OCI-LY1 (cell line): ENCODE results near the gene SHKBP1.
"Not testable (repeated sequence)": the region's sequence is repeated elsewhere in the genome, so short reads cannot be mapped to it uniquely, and the experiment has no call there.

Experiments used
- H2AFZ ChIP-seq: fragments of 200-600 bp; sonication (generic), shearing (Covaris generic); 2 replicates; pipeline ENCODE4 v1.6.0; 2014; ENCODE audit warnings: antibody characterized with exemption, mild to moderate bottlenecking, low read length
- H3F3A ChIP-seq: fragments of 200-600 bp; sonication (generic), shearing (Covaris generic); 2 replicates; pipeline ENCODE4 v1.6.0; 2014; ENCODE audit warnings: mild to moderate bottlenecking, antibody characterized with exemption, low read length, moderate library complexity; ENCODE audit not compliant: insufficient read depth
- H3K27ac ChIP-seq: fragments of 200-600 bp; sonication (generic); 2 replicates; pipeline ENCODE4 v1.5.1; 2014; ENCODE audit warnings: low read length, mixed run types, mild to moderate bottlenecking, low read depth; ENCODE audit not compliant: poor library complexity, severe bottlenecking
- H3K27me3 ChIP-seq: fragments of 200-600 bp; sonication (generic); 2 replicates; pipeline ENCODE4 v1.6.0; 2014; ENCODE audit warnings: antibody characterized with exemption, mild to moderate bottlenecking, low read length, moderate library complexity; ENCODE audit not compliant: insufficient read depth
- H3K36me3 ChIP-seq: fragments of 200-600 bp; sonication (generic); 2 replicates; pipeline ENCODE4 v1.6.1; 2014; ENCODE audit warnings: mild to moderate bottlenecking, antibody characterized with exemption, low read length, moderate library complexity, mixed read lengths; ENCODE audit not compliant: insufficient read depth
- H3K4me1 ChIP-seq: fragments of 200-600 bp; sonication (generic); 2 replicates; pipeline ENCODE4 v1.5.1; 2014; ENCODE audit warnings: mild to moderate bottlenecking, low read length, moderate library complexity; ENCODE audit not compliant: insufficient read depth, severe bottlenecking
- H3K4me2 ChIP-seq: fragments of 200-600 bp; sonication (generic), shearing (Covaris generic); 2 replicates; pipeline ENCODE4 v1.6.1; 2014; ENCODE audit warnings: low read length
- H3K4me3 ChIP-seq: fragments of 200-600 bp; sonication (generic); 2 replicates; pipeline ENCODE4 v1.5.1; 2014; ENCODE audit warnings: low read length, low read depth, mild to moderate bottlenecking, mixed read lengths; ENCODE audit not compliant: poor library complexity, severe bottlenecking
- H3K79me2 ChIP-seq: fragments of 200-600 bp; shearing (Covaris generic); 2 replicates; pipeline ENCODE4 v1.6.1; 2016; ENCODE audit warnings: mixed run types, low read length, mixed read lengths; ENCODE audit not compliant: insufficient read depth
- H3K9ac ChIP-seq: fragments of 200-600 bp; sonication (generic), shearing (Covaris generic); 2 replicates; pipeline ENCODE4 v1.6.1; 2014; ENCODE audit warnings: mild to moderate bottlenecking, low read length, mixed read lengths
- H3K9me2 ChIP-seq: fragments of 200-600 bp; sonication (generic), shearing (Covaris generic); 2 replicates; pipeline ENCODE4 v1.6.1; 2014; ENCODE audit warnings: low read depth, mild to moderate bottlenecking, low read length, mixed read lengths
- H3K9me3 ChIP-seq: fragments of 200-600 bp; shearing (Covaris generic); 2 replicates; pipeline ENCODE4 v1.6.1; 2014; ENCODE audit warnings: low read length, mixed read lengths
- H4K20me1 ChIP-seq: fragments of 200-600 bp; sonication (generic), shearing (Covaris generic); 2 replicates; pipeline ENCODE4 v1.6.0; 2016; ENCODE audit warnings: mild to moderate bottlenecking, low read length; ENCODE audit not compliant: insufficient read depth
- EZH2 ChIP-seq: fragments of 200-600 bp; sonication (generic), shearing (Covaris generic); IDR thresholded peaks from 2 replicates; pipeline ENCODE4 v1.8.0; 2017; ENCODE audit warnings: borderline replicate concordance, mixed run types, mild to moderate bottlenecking, antibody characterized with exemption, low read length, moderate library complexity, mixed read lengths
- TF ChIP-seq, protein P1 (sequence below): fragments of 200-600 bp; sonication (generic), shearing (Covaris generic); IDR thresholded peaks from 2 replicates; pipeline ENCODE4 v1.5.1; 2017; ENCODE audit warnings: mild to moderate bottlenecking, antibody characterized with exemption, low read length, moderate library complexity, mixed read lengths

Gene SHKBP1

DNA sequence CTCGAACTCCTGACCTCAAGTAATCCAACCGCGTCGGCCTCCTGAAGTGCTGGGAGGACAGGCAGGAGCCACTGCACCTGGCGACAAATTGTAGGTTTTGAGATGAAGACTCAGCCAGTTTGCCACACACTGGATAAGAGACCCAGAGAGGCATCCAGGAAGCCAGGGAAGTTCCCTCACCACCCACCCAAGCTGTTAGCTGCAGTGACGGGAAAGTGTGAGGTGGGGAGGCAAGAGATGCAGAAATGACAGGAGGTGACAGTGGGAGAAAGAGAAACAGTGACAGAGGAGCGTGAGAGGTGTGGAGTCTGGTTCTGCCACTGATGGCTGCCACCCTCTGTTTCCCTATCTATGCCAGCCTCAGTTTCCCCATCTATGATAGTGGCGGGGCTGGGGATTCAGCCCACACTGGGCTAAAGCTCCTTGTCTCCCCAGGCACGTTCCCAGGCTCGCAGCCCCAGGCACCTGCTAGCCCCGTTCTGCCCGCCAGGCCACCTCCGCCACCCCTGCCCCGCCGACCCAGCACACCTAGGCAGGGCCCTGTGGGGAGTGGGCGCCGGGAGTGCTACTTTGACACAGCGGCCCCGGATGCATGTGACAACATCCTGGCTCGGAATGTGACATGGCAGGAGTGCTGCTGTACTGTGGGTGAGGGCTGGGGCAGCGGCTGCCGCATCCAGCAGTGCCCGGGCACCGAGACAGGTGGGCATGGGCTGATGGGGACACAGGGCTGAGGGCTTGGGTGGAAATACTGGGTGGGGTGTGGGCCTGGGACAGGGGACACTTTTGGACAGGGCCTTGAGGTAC is 45.5 kb downstream of the SHKBP1 start:
- H3K79me2 ChIP-seq = no peaks in the 10 kb centered on the region
- peaks cover 73% of the 10 kb centered on the region for H3K36me3 ChIP-seq
- no peaks in the 10 kb centered on the region for H3K27me3 ChIP-seq
- no peaks in the 10 kb centered on the region for H4K20me1 ChIP-seq
- H2AFZ ChIP-seq = no peak overlapping the region
- no peak overlapping the region for H3K4me2 ChIP-seq
- no peaks in the 10 kb centered on the region for H3K4me1 ChIP-seq
- no peaks in the 10 kb centered on the region for H3F3A ChIP-seq
- TF ChIP-seq EZH2 = no peak
- H3K27ac ChIP-seq = no peak overlapping the region
- H3K4me3 ChIP-seq = no peak overlapping the region
- no peak overlapping the region for H3K9ac ChIP-seq
- no peaks in the 10 kb centered on the region for H3K9me2 ChIP-seq
- no peaks in the 10 kb centered on the region for H3K9me3 ChIP-seq

DNA sequence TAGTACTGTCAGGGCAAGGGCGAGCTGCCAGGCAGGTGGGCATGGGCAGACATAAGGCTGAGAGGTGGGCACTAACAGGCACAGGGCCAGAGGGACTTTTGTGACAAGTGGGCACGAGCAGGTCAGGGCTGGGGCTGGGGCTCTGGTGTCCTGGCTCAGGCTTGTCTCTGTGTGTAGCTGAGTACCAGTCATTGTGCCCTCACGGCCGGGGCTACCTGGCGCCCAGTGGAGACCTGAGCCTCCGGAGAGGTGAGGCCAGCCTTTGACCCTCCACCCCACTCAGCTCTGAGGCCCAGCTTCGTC is 46.1 kb downstream of the SHKBP1 start:
- H3K9ac ChIP-seq = no peak overlapping the region
- H3K4me2 ChIP-seq = no peak overlapping the region
- no peaks in the 10 kb centered on the region for H3K79me2 ChIP-seq
- TF ChIP-seq, protein P1, sequence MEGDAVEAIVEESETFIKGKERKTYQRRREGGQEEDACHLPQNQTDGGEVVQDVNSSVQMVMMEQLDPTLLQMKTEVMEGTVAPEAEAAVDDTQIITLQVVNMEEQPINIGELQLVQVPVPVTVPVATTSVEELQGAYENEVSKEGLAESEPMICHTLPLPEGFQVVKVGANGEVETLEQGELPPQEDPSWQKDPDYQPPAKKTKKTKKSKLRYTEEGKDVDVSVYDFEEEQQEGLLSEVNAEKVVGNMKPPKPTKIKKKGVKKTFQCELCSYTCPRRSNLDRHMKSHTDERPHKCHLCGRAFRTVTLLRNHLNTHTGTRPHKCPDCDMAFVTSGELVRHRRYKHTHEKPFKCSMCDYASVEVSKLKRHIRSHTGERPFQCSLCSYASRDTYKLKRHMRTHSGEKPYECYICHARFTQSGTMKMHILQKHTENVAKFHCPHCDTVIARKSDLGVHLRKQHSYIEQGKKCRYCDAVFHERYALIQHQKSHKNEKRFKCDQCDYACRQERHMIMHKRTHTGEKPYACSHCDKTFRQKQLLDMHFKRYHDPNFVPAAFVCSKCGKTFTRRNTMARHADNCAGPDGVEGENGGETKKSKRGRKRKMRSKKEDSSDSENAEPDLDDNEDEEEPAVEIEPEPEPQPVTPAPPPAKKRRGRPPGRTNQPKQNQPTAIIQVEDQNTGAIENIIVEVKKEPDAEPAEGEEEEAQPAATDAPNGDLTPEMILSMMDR = no peak
- TF ChIP-seq EZH2 = no peak
- no peaks in the 10 kb centered on the region for H3K27me3 ChIP-seq
- H3K4me1 ChIP-seq = no peaks in the 10 kb centered on the region
- H3F3A ChIP-seq = no peaks in the 10 kb centered on the region
- H4K20me1 ChIP-seq = no peaks in the 10 kb centered on the region
- no peak overlapping the region for H3K4me3 ChIP-seq
- H3K27ac ChIP-seq = no peak overlapping the region
- H3K9me2 ChIP-seq = no peaks in the 10 kb centered on the region
- no peak overlapping the region for H2AFZ ChIP-seq
- H3K36me3 ChIP-seq = peaks cover 73% of the 10 kb centered on the region
- H3K9me3 ChIP-seq = no peaks in the 10 kb centered on the region

DNA sequence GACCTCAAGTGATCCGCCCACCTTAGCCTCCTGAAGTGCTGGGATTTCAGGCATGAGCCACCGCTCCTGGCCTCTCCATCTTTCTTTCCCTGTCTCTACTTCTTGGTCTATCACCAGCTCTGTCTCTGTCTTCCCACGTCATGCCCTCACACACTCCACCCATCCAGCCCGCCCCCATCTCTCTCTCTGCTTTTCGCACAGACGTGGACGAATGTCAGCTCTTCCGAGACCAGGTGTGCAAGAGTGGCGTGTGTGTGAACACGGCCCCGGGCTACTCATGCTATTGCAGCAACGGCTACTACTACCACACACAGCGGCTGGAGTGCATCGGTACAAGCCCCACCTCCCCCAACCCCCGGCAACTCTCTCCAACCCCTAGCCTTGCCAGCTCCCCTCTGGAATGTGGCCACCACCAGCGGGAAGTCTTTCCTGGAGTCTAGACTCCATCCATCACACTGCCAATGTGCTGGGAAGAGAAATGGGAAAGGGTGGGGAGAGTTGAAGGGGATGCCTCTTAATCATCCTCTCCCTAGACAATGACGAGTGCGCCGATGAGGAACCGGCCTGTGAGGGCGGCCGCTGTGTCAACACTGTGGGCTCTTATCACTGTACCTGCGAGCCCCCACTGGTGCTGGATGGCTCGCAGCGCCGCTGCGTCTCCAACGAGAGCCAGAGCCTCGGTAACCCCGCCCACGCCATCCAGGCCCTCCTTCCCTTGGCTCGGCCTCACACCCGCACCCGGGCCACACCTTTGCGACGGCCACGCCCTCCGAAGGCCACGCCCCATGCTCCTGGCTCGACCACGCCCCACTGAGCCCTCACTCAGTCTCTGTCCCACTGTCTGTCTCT is 47.0 kb downstream of the SHKBP1 start:
- Histone ChIP-seq H3K27ac (no peak overlapping the region), H3K9me3 (no peaks in the 10 kb centered on the region), H3K4me1 (no peaks in the 10 kb centered on the region), H3K9me2 (no peaks in the 10 kb centered on the region), H4K20me1 (no peaks in the 10 kb centered on the region), H3F3A (no peaks in the 10 kb centered on the region), H3K27me3 (no peaks in the 10 kb centered on the region), H3K4me2 (no peak overlapping the region), H3K79me2 (no peaks in the 10 kb centered on the region), H3K36me3 (peaks cover 65% of the 10 kb centered on the region), H2AFZ (no peak overlapping the region), H3K4me3 (no peak overlapping the region), H3K9ac (no peak overlapping the region)
- TF ChIP-seq EZH2 = no peak
- TF ChIP-seq, protein P1 = no peak

DNA sequence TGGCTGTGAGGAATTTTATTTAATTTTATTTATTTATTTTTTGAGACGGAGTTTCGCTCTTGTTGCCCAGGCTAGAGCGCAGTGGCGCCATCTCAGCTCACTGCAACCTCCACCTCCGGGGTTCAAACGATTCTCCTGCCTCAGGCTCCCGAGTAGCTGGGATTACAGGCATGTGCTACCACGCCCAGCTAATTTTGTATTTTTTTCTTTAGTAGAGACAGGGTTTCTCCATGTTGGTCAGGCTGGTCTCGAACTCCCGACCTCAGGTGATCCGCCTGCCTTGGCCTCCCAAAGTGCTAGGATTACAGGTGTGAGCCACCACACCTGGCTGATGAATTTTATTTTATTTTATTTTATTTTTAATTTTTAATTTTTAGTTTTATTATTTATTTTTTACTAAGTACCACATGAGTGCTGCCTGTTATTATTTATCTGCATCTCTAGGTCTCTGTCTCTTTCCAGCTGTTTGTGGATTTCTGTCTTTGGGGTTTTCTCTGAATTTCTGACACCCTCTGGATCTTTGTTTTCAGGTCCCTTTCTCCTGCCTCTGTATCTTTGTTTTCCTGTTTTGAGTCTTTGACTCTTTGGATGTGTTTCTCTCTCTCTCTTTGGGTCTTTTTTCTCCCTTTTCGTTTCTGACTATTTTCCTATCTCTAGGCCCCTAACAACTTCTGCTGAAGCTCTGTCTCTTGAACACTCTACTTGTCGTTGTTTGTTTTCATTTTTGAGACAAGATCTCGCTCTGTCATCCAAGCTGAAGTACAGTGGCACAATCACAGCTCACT is 47.9 kb downstream of the SHKBP1 start:
- peaks cover 63% of the 10 kb centered on the region for H3K36me3 ChIP-seq
- H3K9me2 ChIP-seq, H3K4me2 ChIP-seq, H3K9me3 ChIP-seq, H3K4me1 ChIP-seq, H3K27me3 ChIP-seq, H3K79me2 ChIP-seq, H4K20me1 ChIP-seq, H3F3A ChIP-seq, H3K4me3 ChIP-seq, H2AFZ ChIP-seq, H3K27ac ChIP-seq, H3K9ac ChIP-seq: not testable (repeated sequence)
